Prostate gland (tissue), 2 donors: Measurements from ENCODE around the gene CPA5. TPM values are rescaled to one million over a fixed set of nuclear protein-coding genes. Genes with fewer than 3 reads are reported as not detected.

Experiments
- DNase-seq: peaks from one replicate; pipeline ENCODE4 v3.0.0-alpha.2; 2019; ENCODE audit warnings: low spot score
- H3K27ac ChIP-seq, 2 donors: fragments of 200-600 bp; sonication (generic); 2 replicates each; pipeline ENCODE4 v1.5.1; 2017 to 2019
- H3K27me3 ChIP-seq: fragments of 200-600 bp; sonication (generic); replicated peaks from 2 replicates; pipeline ENCODE4 v1.5.1; 2019; ENCODE audit not compliant: insufficient read depth
- H3K36me3 ChIP-seq, 2 donors: fragments of 200-600 bp; sonication (generic); 1 replicate in 1 of 2; 2 replicates in 1 of 2; pipeline versions ENCODE4 v1.5.1 to v1.8.1; 2017 to 2019
- H3K4me1 ChIP-seq: fragments of 200-600 bp; sonication (generic); replicated peaks from 2 replicates; pipeline ENCODE4 v1.5.1; 2019
- H3K4me3 ChIP-seq, 2 donors: fragments of 200-600 bp; sonication (generic); 2 replicates each; pipeline ENCODE4 v1.5.1; 2017 to 2019
- H3K9me3 ChIP-seq: fragments of 200-600 bp; sonication (generic); 2 replicates; pipeline ENCODE4 v1.5.1; 2017
- CTCF ChIP-seq, 4 experiments: fragments of 200-600 bp in 2 of 4; fragments of 450-650 bp in 2 of 4; sonication (generic) in 2 of 4; IDR thresholded peaks; 1 replicate in 3 of 4; 2 replicates in 1 of 4; pipeline ENCODE4 v1.5.1; 2016 to 2019; ENCODE audit warnings: antibody characterized with exemption in 4 of 4, mild to moderate bottlenecking in 2 of 4, moderate library complexity in 2 of 4
- POLR2A ChIP-seq: fragments of 450-650 bp; IDR thresholded peaks from one replicate; pipeline ENCODE4 v1.6.1; 2016; ENCODE audit warnings: antibody characterized with exemption, mild to moderate bottlenecking
- POLR2AphosphoS5 ChIP-seq: sonication (generic); formaldehyde crosslinking; IDR thresholded peaks from one replicate; pipeline ENCODE4 v1.6.1; 2017; ENCODE audit warnings: antibody characterized with exemption
- WGBS: methylation state at CpG from one replicate; pipeline ENCODE4 v1.1.5; 2018; 5-methylcytosine and 5-hydroxymethylcytosine counted together
- intact Hi-C: fragments of 100-400 bp; cut with DNase I; formaldehyde crosslinking; loops from one replicate; pipeline ENCODE4 v1.14.2; 2022
- total RNA-seq, 2 donors: library from RNA; depleted of rRNA; stranded (reverse); fragments of >200 nt; gene quantifications; one replicate each; pipeline ENCODE4 v1.1.0, GENCODE V29; 2016

The CPA5 gene
- total RNA-seq, 2 donors from 2014 or later = 1.5 TPM; not detected in 1

DNA sequence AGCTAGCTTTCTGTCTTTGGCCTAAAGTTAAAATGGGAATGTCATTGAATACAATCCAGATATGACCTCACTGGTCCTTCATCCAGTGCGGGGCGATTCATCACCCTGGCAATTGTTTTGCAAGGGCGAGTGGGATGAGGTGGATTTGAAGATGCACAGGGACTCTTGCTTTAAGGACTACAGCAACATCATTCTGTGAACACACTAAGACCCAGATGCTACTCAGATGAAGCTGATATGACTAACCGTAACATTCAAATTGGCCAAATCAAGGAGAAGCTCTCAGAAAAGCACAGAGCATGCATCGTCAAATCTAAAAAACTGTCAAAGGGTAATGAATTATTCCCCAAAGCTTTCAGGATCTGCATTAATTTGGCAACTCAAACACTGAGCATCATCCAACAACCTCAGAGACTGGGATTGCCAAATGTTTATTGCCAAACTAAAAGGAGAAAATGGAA is 48.5 kb downstream of the CPA5 start:
- H3K27ac ChIP-seq = no peak overlapping the region
- no peaks in the 10 kb centered on the region for H3K36me3 ChIP-seq
- no peaks in the 10 kb centered on the region for H3K9me3 ChIP-seq
- H3K27me3 ChIP-seq = no peaks in the 10 kb centered on the region
- no peak overlapping the region for H3K4me3 ChIP-seq
- no peak for TF ChIP-seq CTCF (IDR thresholded peaks at IDR 0.05)
- no peak for TF ChIP-seq POLR2A
- no peak for TF ChIP-seq POLR2AphosphoS5
- intact Hi-C loops = no loop called here
- DNase-seq = no peak
- WGBS = 52% methylated on average over 5 of the region's 5 CpGs
- no peaks in the 10 kb centered on the region for H3K4me1 ChIP-seq

DNA sequence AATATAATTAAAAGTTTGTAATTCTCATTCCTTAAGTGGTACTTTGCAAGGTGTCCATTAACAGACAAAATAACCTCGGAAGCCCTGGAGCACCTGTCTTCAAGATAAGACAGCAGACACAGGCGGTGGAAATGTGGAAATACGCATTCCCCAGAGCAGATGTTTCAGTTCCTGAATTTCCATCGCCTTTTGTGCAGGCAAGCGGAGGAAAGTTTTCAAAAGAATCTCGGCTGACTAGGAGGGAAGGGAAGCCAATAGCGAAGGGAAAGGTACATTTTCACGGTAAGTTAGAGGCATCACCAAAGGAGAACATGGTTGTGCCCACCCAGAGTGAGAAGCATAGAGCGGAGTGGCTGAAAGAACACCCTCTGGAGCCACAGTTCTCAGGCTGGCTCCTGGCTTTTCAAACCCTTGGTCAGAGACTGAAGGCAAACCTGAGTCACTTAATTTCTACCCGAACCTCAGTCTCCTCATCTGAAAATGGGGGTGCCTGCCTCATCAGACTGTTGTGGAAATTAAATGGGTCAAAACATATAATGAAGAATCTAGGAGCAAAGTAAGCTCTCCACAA is 49.3 kb downstream of the CPA5 start:
- no peak for DNase-seq
- Histone ChIP-seq H3K4me1 (no peaks in the 10 kb centered on the region), H3K27me3 (no peaks in the 10 kb centered on the region), H3K27ac (no peak overlapping the region), H3K36me3 (no peaks in the 10 kb centered on the region), H3K4me3 (no peak overlapping the region), H3K9me3 (no peaks in the 10 kb centered on the region)
- intact Hi-C loops = no loop called here
- 97% methylated on average over 10 of the region's 10 CpGs for WGBS
- TF ChIP-seq POLR2A (no peak), POLR2AphosphoS5 (no peak), CTCF (IDR thresholded peaks at IDR 0.05) (no peak)

DNA sequence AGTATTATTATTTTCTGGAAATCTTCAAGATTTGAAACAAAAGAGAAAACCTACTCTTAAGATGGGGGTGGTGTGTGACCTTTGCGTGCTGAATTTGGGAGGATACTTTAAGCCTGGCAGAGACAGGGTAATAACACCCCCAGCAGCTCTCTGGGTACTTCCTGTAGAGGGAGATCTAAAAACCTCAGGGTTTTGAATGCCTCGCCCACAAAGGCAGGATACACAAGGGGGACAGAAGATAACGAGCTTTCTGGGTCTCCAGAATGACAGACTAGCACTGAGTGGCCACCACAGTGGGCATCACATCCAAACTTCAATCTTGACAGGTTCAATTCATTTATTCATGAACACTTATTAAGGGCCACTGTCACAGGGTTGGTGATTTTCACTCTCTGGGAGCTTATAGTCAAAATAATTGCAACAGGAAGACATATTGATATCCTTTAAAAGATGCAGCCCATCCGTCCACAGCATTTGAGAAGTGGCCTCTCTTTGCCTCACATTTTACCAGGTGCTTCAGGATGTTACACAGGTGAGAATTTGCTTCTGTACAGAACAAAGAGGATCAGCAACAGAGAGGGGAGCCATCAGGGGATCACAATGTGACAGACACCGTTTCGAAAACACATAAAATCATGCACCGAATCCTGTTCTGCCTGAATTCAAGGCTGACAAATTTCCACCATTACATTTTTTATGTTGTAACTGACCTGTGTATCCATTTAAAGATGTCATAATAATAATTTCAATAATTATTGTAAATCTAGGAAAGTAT is 50.0 kb downstream of the CPA5 start:
- no peak for TF ChIP-seq CTCF (IDR thresholded peaks at IDR 0.05)
- no peak for TF ChIP-seq POLR2A
- H3K4me1 ChIP-seq = no peaks in the 10 kb centered on the region
- intact Hi-C loops = no loop called here
- no peaks in the 10 kb centered on the region for H3K36me3 ChIP-seq
- no peak for DNase-seq
- no peak overlapping the region for H3K27ac ChIP-seq
- no peaks in the 10 kb centered on the region for H3K9me3 ChIP-seq
- H3K4me3 ChIP-seq = no peak overlapping the region
- WGBS = 81% methylated on average over 7 of the region's 7 CpGs
- H3K27me3 ChIP-seq = no peaks in the 10 kb centered on the region

GRCh38 chr7:130395421-130395820 is 50.8 kb downstream of the CPA5 start:
- H3K4me1 ChIP-seq = no peaks in the 10 kb centered on the region
- H3K27ac ChIP-seq = no peak overlapping the region
- H3K27me3 ChIP-seq = no peaks in the 10 kb centered on the region
- DNase-seq = no peak
- no peak overlapping the region for H3K4me3 ChIP-seq
- TF ChIP-seq POLR2AphosphoS5 = no peak
- TF ChIP-seq CTCF (IDR thresholded peaks at IDR 0.05) = no peak
- no peak for TF ChIP-seq POLR2A
- no peaks in the 10 kb centered on the region for H3K36me3 ChIP-seq
- WGBS = 52% methylated on average over 5 of the region's 5 CpGs
- H3K9me3 ChIP-seq = no peaks in the 10 kb centered on the region
- intact Hi-C loops = no loop called here

GRCh38 chr7:130396109-130396508 is 51.5 kb downstream of the CPA5 start:
- no peaks in the 10 kb centered on the region for H3K36me3 ChIP-seq
- H3K27ac ChIP-seq = peak overlapping the region; percentile 25 to 50
- H3K4me1 ChIP-seq = no peaks in the 10 kb centered on the region
- H3K4me3 ChIP-seq = no peak overlapping the region
- TF ChIP-seq POLR2A (no peak), POLR2AphosphoS5 (no peak), CTCF (IDR thresholded peaks at IDR 0.05) (no peak)
- no peaks in the 10 kb centered on the region for H3K27me3 ChIP-seq
- H3K9me3 ChIP-seq = no peaks in the 10 kb centered on the region
- DNase-seq = no peak
- WGBS = 41% methylated on average over 3 of the region's 3 CpGs
- intact Hi-C loops = no loop called here
